GM13977 (cell line): Measurements from ENCODE around the gene UNC5B.

Experiments
- DNase-seq: peaks from one replicate; pipeline ENCODE4 v3.0.0; 2012; ENCODE audit warnings: low spot score
- in situ Hi-C: fragments of 300-500 bp; cut with MboI; formaldehyde crosslinking; loops from one replicate; pipeline ENCODE4 v1.12.0; 2022; ENCODE audit warnings: low sequenced_read_pairs, low pct_unique_long_range_greater_than_20kb, mixed read lengths, inconsistent platforms; ENCODE audit not compliant: unreplicated experiment
- TF ChIP-seq, protein P1 (sequence below): IDR thresholded peaks from 2 replicates; pipeline ENCODE4 v1.5.1; 2012; ENCODE audit warnings: mild to moderate bottlenecking, control low read depth; ENCODE audit not compliant: insufficient read depth; ENCODE audit errors: extremely low read depth, missing control alignments

The UNC5B gene

DNA sequence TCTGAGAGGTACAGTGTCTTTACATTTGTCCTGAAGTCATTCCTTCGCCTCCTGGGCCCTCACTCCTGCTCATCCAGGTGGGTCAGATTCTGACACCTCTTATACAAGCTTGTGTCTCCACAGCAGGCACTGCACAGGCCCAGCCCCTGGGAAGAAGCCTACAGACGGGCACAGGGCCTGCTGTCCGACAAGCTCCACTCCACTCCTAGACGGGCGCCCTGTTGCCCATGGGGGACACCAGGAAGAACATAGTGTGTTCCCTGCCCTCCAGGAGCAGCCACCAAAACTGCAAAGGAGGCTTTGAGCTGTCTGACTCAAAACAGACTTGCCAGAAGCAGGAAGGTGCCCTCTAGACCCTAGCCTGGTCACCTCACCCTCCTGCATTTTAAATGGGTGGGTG, 61.1 kb downstream of the UNC5B start:
- TF ChIP-seq, protein P1, sequence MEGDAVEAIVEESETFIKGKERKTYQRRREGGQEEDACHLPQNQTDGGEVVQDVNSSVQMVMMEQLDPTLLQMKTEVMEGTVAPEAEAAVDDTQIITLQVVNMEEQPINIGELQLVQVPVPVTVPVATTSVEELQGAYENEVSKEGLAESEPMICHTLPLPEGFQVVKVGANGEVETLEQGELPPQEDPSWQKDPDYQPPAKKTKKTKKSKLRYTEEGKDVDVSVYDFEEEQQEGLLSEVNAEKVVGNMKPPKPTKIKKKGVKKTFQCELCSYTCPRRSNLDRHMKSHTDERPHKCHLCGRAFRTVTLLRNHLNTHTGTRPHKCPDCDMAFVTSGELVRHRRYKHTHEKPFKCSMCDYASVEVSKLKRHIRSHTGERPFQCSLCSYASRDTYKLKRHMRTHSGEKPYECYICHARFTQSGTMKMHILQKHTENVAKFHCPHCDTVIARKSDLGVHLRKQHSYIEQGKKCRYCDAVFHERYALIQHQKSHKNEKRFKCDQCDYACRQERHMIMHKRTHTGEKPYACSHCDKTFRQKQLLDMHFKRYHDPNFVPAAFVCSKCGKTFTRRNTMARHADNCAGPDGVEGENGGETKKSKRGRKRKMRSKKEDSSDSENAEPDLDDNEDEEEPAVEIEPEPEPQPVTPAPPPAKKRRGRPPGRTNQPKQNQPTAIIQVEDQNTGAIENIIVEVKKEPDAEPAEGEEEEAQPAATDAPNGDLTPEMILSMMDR, result no peak
- in situ Hi-C loops, result no loop called here
- no peak for DNase-seq

DNA sequence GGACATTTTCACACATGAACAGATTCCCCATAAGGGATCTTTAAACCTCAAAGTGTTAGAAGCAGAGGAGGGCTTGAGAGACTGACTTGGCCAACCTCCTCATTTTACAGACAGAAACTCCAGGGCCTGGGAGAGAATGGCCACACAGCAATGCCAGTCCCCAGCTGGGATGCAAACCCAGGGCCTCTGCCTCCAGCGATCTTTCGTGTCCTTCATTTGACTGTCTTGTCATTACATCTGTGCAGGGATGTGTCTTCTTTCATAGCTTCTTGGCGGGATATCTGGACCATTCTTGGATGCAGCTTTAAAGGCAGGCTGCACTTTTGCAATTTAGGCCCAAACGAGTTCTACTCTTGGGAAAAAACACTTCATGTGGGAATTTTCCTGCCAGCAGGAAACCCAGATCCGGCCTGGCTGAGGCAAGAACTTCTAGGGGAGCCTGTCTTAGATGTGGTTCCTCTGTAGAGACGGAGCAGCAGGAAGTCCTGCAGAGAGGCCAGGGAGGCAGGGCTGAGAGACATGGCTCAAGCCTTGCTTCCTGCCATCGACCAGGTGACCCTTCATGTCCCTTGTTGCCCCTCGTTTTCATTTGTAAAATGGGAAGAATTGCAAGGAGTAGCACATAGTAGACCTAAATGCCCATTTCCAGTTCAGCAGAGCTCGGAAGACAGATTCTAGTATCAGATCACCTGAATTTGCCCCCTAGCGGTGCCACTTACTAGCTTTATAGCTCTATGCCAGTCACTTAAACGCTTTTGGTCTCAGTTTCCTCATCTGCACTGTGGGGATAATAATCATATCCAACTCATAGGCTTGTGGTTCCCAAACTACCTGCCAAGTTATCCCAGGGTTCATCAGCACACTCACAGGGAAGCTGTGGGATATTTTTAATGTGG, 62.8 kb downstream of the UNC5B start:
- no peak for DNase-seq
- in situ Hi-C loops, result no loop called here
- TF ChIP-seq, protein P1, result no peak

DNA sequence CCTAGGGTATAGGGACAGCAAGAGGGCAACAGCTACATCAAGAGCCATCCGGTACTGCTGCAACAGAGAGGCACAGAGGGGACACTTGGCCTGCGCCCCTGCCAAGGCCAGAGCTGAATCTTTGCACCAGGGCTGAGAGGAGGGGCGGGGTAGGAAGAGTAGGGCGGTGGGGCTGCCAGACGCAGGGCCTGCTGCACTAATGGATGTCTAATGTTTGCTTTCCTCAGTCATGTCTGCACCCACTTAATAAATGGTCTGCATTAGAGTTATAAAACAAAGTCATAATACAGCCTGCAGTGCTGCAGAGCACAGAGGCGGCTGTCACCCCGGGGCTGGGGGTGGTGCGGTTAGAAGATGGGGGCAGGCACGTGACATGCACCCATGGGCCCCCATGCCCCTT, 64.5 kb downstream of the UNC5B start:
- TF ChIP-seq, protein P1, result no peak
- in situ Hi-C loops, result no loop called here
- no peak for DNase-seq

DNA sequence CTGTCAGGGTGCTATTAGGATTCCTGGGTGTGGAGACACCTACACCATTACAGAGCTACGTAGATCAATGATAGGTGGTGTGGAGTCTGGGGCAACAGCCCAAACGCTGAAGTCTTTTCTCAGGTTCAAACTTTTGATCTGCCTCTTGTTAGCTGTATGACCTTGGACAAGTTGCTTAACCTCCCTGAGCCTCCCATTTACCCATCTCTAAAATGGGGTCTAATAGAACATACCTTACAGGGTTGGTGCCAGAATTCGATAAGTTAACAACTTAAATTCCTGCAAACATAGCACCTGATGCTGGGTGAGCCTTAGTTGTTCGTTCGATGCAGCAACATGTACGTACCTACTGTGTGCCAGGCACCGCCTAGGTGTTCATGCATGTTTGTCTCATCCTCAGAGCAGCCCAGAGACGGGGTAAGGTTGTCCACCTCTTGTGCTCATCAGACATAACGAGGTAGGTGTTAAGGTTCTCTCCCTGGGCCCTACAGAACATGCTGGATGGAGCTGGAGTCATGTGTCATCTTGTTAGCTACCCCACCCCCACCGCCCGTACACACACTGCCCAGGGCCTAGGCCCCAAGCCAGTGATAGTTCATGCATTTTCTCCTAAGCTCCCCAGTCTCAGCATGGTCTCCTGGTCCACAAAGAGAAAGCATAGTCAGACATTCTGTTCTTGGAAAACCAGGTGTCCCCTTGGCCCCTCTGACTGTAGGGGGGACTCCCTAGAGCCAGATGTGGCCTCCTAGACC, 65.7 kb downstream of the UNC5B start:
- in situ Hi-C loops, result no loop called here
- DNase-seq, result no peak
- TF ChIP-seq, protein P1, result no peak

DNA sequence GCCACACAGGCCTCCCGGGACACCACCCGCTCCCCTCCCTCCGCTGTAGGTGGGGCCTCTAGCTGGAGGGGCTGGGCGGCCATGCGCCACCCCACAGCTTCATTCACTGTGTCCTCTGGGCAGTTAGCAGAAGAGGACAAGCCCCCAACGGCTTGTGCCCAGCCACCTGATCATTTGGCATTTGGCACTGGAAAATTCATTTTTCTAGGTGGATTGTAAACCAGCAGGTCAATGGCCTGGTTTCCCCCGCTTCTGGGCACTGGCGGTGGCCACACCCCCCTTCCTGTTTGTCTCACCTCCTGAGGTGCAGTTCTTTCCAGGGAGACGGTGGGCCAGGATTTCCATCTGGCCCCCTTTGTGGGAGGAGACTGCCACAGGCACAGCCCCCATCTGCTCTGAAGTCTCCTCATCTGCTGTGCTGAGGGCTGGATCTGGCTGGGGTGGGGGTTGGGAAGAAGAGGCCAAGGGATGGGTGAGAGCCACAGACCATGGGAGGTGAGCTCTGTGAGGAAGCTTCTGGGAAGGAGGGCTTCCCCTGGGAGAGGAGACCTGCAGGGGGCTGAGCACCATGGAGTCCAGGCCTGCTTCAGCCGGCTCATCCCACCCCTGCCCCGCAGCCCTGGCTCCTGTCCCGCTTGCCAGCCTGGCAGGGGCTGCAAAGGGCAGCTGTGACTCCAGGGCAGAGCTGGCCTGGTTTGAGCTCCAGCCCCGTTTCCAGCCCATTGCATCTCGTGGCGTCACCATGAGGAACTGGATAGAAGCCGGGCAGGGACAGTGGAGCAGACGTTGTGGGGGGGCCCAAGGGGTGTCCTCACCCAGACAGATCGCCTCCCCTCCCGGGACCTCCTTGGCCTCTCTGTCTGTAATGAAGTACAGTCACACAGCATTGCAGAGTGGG, 66.6 kb downstream of the UNC5B start:
- DNase-seq, result no peak
- in situ Hi-C loops, result no loop called here
- TF ChIP-seq, protein P1, result no peak

DNA sequence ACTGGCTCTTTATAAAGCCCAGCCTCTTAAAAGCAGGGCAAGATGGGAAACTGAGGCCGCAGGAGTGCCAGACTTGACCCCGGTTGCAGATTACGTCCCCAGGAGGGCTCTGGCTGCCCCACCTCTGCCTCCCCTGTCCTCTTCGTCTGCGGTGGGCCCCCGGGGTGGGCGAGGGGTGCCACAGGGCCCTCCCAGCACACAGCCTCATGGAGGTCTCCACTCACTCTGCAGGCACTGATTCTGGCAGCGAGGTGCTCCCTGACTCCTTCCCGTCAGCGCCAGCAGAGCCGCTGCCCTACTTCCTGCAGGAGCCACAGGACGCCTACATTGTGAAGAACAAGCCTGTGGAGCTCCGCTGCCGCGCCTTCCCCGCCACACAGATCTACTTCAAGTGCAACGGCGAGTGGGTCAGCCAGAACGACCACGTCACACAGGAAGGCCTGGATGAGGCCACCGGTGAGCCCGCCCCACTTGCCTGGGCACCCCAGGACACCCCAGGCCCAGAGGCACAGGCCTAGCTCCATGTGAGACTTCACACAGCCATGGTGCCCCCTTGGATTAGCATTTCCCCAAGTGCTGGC, 67.3 kb downstream of the UNC5B start:
- TF ChIP-seq, protein P1, result no peak
- in situ Hi-C loops, result no loop called here
- DNase-seq, result no peak
